Stimulated activated CD4-positive, alpha-beta T cell treated with anti-CD3 and anti-CD28 coated beads, TNF-alpha, amount 100 ng/mL, for 48 hours (primary cell): ENCODE measurements around the gene TPCN2.
"Not testable (repeated sequence)": the region's sequence is repeated elsewhere in the genome, so short reads cannot be mapped to it uniquely, and the experiment has no call there.

Experiments used
- DNase-seq, 3 donors: peaks; one replicate each; pipeline ENCODE4 v3.0.0-alpha.2; 2020; ENCODE audit warnings: low read depth in 3 of 3

Gene TPCN2

GRCh38 chr11:69127884-69128283 is 79.2 kb downstream of the TPCN2 start:
- no peak for DNase-seq

- DNase-seq: no peak
These were observed 80.3 kb downstream of the TPCN2 start for GRCh38 chr11:69129053-69129452.

- DNase-seq: no peak
These were observed 80.9 kb downstream of the TPCN2 start for GRCh38 chr11:69129647-69130046.

GRCh38 chr11:69130654-69131053 is 81.9 kb downstream of the TPCN2 start:
- no peak for DNase-seq

GRCh38 chr11:69131121-69131566 is 82.4 kb downstream of the TPCN2 start:
- DNase-seq: no peak

- DNase-seq: no peak
These were observed 83.0 kb downstream of the TPCN2 start for GRCh38 chr11:69131644-69132300.

GRCh38 chr11:69132301-69132670 is 83.6 kb downstream of the TPCN2 start:
- no peak for DNase-seq

GRCh38 chr11:69133251-69133650 is 84.5 kb downstream of the TPCN2 start:
- no peak for DNase-seq

- DNase-seq: not testable (repeated sequence)
These were observed 85.5 kb downstream of the TPCN2 start for GRCh38 chr11:69134182-69134581.

- DNase-seq: no peak
These were observed 86.2 kb downstream of the TPCN2 start for GRCh38 chr11:69134957-69135356.

GRCh38 chr11:69135420-69136363 is 87.0 kb downstream of the TPCN2 start:
- DNase-seq: no peak

- DNase-seq: no peak
These were observed 87.7 kb downstream of the TPCN2 start for GRCh38 chr11:69136471-69136870.

- no peak for DNase-seq
These were observed 88.6 kb downstream of the TPCN2 start for GRCh38 chr11:69137151-69137844.

- DNase-seq: no peak
These were observed 89.5 kb downstream of the TPCN2 start for GRCh38 chr11:69138265-69138664.

GRCh38 chr11:69140161-69140560 is 91.4 kb downstream of the TPCN2 start:
- not testable (repeated sequence) for DNase-seq

GRCh38 chr11:69140635-69141034 is 91.9 kb downstream of the TPCN2 start:
- no peak for DNase-seq

- DNase-seq: no peak
These were observed 93.0 kb downstream of the TPCN2 start for GRCh38 chr11:69141742-69142141.

- DNase-seq: no peak
These were observed 94.2 kb downstream of the TPCN2 start for GRCh38 chr11:69142895-69143294.

GRCh38 chr11:69144316-69145049 is 95.8 kb downstream of the TPCN2 start:
- peak in 1 of 3 donors; percentile 43 for DNase-seq

- DNase-seq: no peak
These were observed 96.3 kb downstream of the TPCN2 start for GRCh38 chr11:69145050-69145380.

- DNase-seq: no peak
These were observed 99.6 kb downstream of the TPCN2 start for GRCh38 chr11:69148377-69148762.

- no peak for DNase-seq
These were observed 100.1 kb downstream of the TPCN2 start for GRCh38 chr11:69148806-69149205.
